Activated T-cell treated with anti-CD3 and anti-CD28 coated beads, Interleukin-2, amount 50 U/mL, for 4 hours (primary cell): ENCODE measurements around the gene CKM. TPM values are rescaled to one million over a fixed set of nuclear protein-coding genes. Genes with fewer than 3 reads are reported as not detected.
"Not testable (repeated sequence)": the region's sequence is repeated elsewhere in the genome, so short reads cannot be mapped to it uniquely, and the experiment has no call there.

Experiments
- ATAC-seq, 2 donors: fragments of 200-7000 bp; cut with Tn5 transposase; one replicate each; pipeline ENCODE4 v1.10.0; 2021
- DNase-seq: peaks from one replicate; pipeline ENCODE4 v3.0.0-alpha.2; 2020
- H3K27me3 Mint-ChIP-seq: one replicate; pipeline ENCODE4 v1.8.0; 2021; ENCODE audit warnings: low read depth, mixed read lengths
- H3K36me3 Mint-ChIP-seq: one replicate; pipeline ENCODE4 v1.8.0; 2022; ENCODE audit warnings: mixed read lengths; ENCODE audit not compliant: insufficient read depth
- H3K4me1 Mint-ChIP-seq: one replicate; pipeline ENCODE4 v1.8.0; 2021; ENCODE audit warnings: low read depth, mixed read lengths
- H3K4me3 Mint-ChIP-seq: one replicate; pipeline ENCODE4 v1.8.0; 2021; ENCODE audit warnings: mild to moderate bottlenecking, moderate library complexity, mixed read lengths
- H3K9me3 Mint-ChIP-seq: one replicate; pipeline ENCODE4 v1.8.0; 2021; ENCODE audit warnings: mixed read lengths
- total RNA-seq, 3 donors: library from RNA; stranded (reverse); gene quantifications; one replicate each; pipeline ENCODE4 v1.2.1, GENCODE V29; 2021

CKM gene
- total RNA-seq, 3 donors from 2014 or later, result not detected

- Mint-ChIP-seq H3K36me3 (peaks cover 22% of the 10 kb centered on the region), H3K27me3 (no peaks in the 10 kb centered on the region), H3K4me1 (no peaks in the 10 kb centered on the region), H3K4me3 (no peak overlapping the region), H3K9me3 (no peaks in the 10 kb centered on the region)
- ATAC-seq (no peak), DNase-seq (no peak)
These were observed 51.0 kb downstream of the CKM start for GRCh38 chr19:45271735-45272108.

- Mint-ChIP-seq H3K9me3 (no peaks in the 10 kb centered on the region), H3K4me1 (no peaks in the 10 kb centered on the region), H3K4me3 (no peak overlapping the region), H3K36me3 (peaks cover 20% of the 10 kb centered on the region), H3K27me3 (no peaks in the 10 kb centered on the region)
- DNase-seq (no peak), ATAC-seq (no peak)
These were observed 51.5 kb downstream of the CKM start for GRCh38 chr19:45271098-45271734.

- H3K36me3 Mint-ChIP-seq, result peaks cover 17% of the 10 kb centered on the region
- not testable (repeated sequence) for ATAC-seq, H3K27me3 Mint-ChIP-seq
These were observed 52.7 kb downstream of the CKM start for GRCh38 chr19:45269939-45270338.

GRCh38 chr19:45267296-45267695 is 55.4 kb downstream of the CKM start:
- no peak for ATAC-seq
- H3K9me3 Mint-ChIP-seq, result no peaks in the 10 kb centered on the region
- no peak overlapping the region for H3K4me3 Mint-ChIP-seq
- DNase-seq, result no peak
- H3K27me3 Mint-ChIP-seq, result no peaks in the 10 kb centered on the region
- no peaks in the 10 kb centered on the region for H3K4me1 Mint-ChIP-seq
- H3K36me3 Mint-ChIP-seq, result peaks cover 11% of the 10 kb centered on the region

More at GRCh38 chr19:45269939-45270338, 52.7 kb downstream of the CKM start:
- not testable (repeated sequence) for H3K4me3 Mint-ChIP-seq, DNase-seq, H3K9me3 Mint-ChIP-seq, H3K4me1 Mint-ChIP-seq

- ATAC-seq, result no peak
- no peak overlapping the region for H3K4me3 Mint-ChIP-seq
- H3K27me3 Mint-ChIP-seq, result no peaks in the 10 kb centered on the region
- H3K4me1 Mint-ChIP-seq, result no peaks in the 10 kb centered on the region
- DNase-seq, result no peak
- peaks cover 4% of the 10 kb centered on the region for H3K36me3 Mint-ChIP-seq
- no peaks in the 10 kb centered on the region for H3K9me3 Mint-ChIP-seq
These were observed 57.3 kb downstream of the CKM start for GRCh38 chr19:45265375-45265774.

GRCh38 chr19:45264781-45265317 is 57.8 kb downstream of the CKM start:
- no peak overlapping the region for H3K4me3 Mint-ChIP-seq
- no peaks in the 10 kb centered on the region for H3K4me1 Mint-ChIP-seq
- no peak for DNase-seq
- no peaks in the 10 kb centered on the region for H3K36me3 Mint-ChIP-seq
- ATAC-seq, result no peak
- H3K27me3 Mint-ChIP-seq, result no peaks in the 10 kb centered on the region
- H3K9me3 Mint-ChIP-seq, result no peaks in the 10 kb centered on the region

- no peaks in the 10 kb centered on the region for H3K9me3 Mint-ChIP-seq
- DNase-seq (no peak), ATAC-seq (no peak)
- no peaks in the 10 kb centered on the region for H3K27me3 Mint-ChIP-seq
- H3K4me3 Mint-ChIP-seq, result no peak overlapping the region
- no peaks in the 10 kb centered on the region for H3K4me1 Mint-ChIP-seq
- H3K36me3 Mint-ChIP-seq, result no peaks in the 10 kb centered on the region
These were observed 59.7 kb downstream of the CKM start for GRCh38 chr19:45263013-45263412.

- DNase-seq (no peak), ATAC-seq (no peak)
- Mint-ChIP-seq H3K27me3 (no peaks in the 10 kb centered on the region), H3K4me1 (no peaks in the 10 kb centered on the region), H3K4me3 (no peak overlapping the region), H3K9me3 (no peaks in the 10 kb centered on the region), H3K36me3 (no peaks in the 10 kb centered on the region)
These were observed 60.1 kb downstream of the CKM start for GRCh38 chr19:45262570-45262969.

GRCh38 chr19:45258862-45259261 is 63.8 kb downstream of the CKM start:
- Mint-ChIP-seq H3K36me3 (no peaks in the 10 kb centered on the region), H3K4me1 (peaks cover 12% of the 10 kb centered on the region), H3K27me3 (no peaks in the 10 kb centered on the region), H3K4me3 (no peak overlapping the region), H3K9me3 (no peaks in the 10 kb centered on the region)
- DNase-seq, result no peak
- no peak for ATAC-seq

GRCh38 chr19:45256836-45257235 is 65.8 kb downstream of the CKM start:
- Mint-ChIP-seq H3K36me3 (no peaks in the 10 kb centered on the region), H3K27me3 (no peaks in the 10 kb centered on the region), H3K4me1 (peaks cover 30% of the 10 kb centered on the region), H3K9me3 (no peaks in the 10 kb centered on the region), H3K4me3 (no peak overlapping the region)
- DNase-seq (no peak), ATAC-seq (no peak)

Other genes with a start within 250 kb of the CKM start
- 10 to 100 TPM in 1 of 3 donors, 1 to 10 TPM in 2; 7.8 to 10.2 (median 8.6) TPM for gene ZNF296, start 246.4 kb downstream of the CKM start, total RNA-seq
- gene GEMIN7, start 243.6 kb downstream of the CKM start, total RNA-seq, result 10 to 100 TPM; 58.8 to 69.3 (median 65.0) TPM
- 10 to 100 TPM; 23.2 to 24.9 (median 24.7) TPM for gene PPP1R37, start 229.7 kb downstream of the CKM start, total RNA-seq
- gene NKPD1, start 161.9 kb downstream of the CKM start, total RNA-seq, result under 1 TPM; 0.30 to 0.45 (median 0.33) TPM
- gene TRAPPC6A, start 144.6 kb downstream of the CKM start, total RNA-seq, result 10 to 100 TPM in 1 of 3 donors, 1 to 10 TPM in 2; 8.5 to 11.5 (median 9.1) TPM
- 10 to 100 TPM; 12.3 to 15.5 (median 14.5) TPM for gene BLOC1S3, start 144.1 kb downstream of the CKM start, total RNA-seq
- not detected for gene EXOC3L2, start 77.5 kb downstream of the CKM start, total RNA-seq
- gene MARK4, start 71.6 kb downstream of the CKM start, total RNA-seq, result 10 to 100 TPM; 14.6 to 18.3 (median 15.9) TPM
- gene KLC3, start 17.9 kb upstream of the CKM start, total RNA-seq, result not detected
- gene ERCC2, start 47.7 kb upstream of the CKM start, total RNA-seq, result 10 to 100 TPM; 22.2 to 23.8 (median 23.8) TPM
- 1 to 10 TPM; 1.6 to 6.8 (median 4.1) TPM for gene PPP1R13L, start 82.2 kb upstream of the CKM start, total RNA-seq
- 10 to 100 TPM; 45.2 to 57.3 (median 49.1) TPM for gene POLR1G, start 83.8 kb upstream of the CKM start, total RNA-seq
- gene ERCC1, start 101.0 kb upstream of the CKM start, total RNA-seq, result 10 to 100 TPM; 68.0 to 86.2 (median 85.7) TPM
- gene FOSB, start 145.1 kb upstream of the CKM start, total RNA-seq, result 10 to 100 TPM; 10.5 to 13.4 (median 13.2) TPM
- 1 to 10 TPM in 2 of 3 donors, under 1 TPM in 1; 0.83 to 1.5 (median 1.5) TPM for gene RTN2, start 174.2 kb upstream of the CKM start, total RNA-seq
- 1 to 10 TPM; 1.1 to 1.4 (median 1.3) TPM for gene PPM1N, start 175.6 kb upstream of the CKM start, total RNA-seq
- 100 to 1,000 TPM; 135 to 164 (median 157) TPM for gene VASP, start 184.6 kb upstream of the CKM start, total RNA-seq